Erythroblast (primary cell): ENCODE measurements around the gene IL17B.

Experiments
- GATA1 ChIP-seq: IDR thresholded peaks from 2 replicates; pipeline ENCODE4 v1.6.1; 2011; ENCODE audit warnings: low read depth, mild to moderate bottlenecking, control low read depth, low read length, moderate library complexity
- POLR2A ChIP-seq: IDR thresholded peaks from 2 replicates; pipeline ENCODE4 v1.6.1; 2011; ENCODE audit warnings: mild to moderate bottlenecking, low read length

- no peak for TF ChIP-seq POLR2A
- TF ChIP-seq GATA1, result no peak
These were observed 43.4 kb upstream of the IL17B start for GRCh38 chr5:149422366-149423048.
